ENCODE data around the gene TSR3.

Gene TSR3

DNA sequence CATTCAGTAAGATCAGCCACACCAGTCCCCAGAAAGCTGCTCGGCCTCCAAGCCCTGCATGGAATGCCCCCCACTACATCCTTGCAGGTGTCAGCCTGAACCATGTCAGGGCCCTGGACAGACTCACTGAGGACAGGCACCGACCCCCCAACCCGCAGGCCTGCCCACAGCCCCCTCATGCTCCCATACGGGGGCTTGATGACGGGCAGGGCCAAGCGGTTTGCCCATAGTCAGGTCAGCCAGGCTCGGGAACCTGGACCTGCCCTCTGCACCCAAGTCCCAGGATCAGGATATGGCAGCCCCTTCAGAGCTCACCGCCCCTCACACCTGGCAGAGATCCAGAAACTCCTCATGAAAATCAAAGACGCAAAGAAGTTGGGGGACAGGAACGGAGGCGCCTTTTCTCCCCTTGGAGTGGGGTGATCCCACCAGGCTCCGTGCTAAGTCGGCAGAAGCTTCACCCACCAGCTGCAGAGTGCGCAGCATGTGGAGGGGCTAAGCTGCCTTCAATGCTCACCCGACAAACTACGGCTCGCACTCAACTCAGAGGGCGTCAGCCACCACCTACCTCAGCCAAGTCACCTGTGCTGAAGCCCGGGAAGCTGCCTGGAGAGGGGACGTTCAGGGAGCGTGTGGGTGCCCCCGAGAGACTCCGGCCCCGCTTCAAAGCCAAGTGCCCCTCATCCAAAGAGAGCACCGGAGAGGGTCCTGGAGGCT lies 26.6 kb upstream of the TSR3 start:
- H3K4me3 ChIP-seq (ENCODE audit: low read depth, low read length) = peak overlapping the region; percentile 73

DNA sequence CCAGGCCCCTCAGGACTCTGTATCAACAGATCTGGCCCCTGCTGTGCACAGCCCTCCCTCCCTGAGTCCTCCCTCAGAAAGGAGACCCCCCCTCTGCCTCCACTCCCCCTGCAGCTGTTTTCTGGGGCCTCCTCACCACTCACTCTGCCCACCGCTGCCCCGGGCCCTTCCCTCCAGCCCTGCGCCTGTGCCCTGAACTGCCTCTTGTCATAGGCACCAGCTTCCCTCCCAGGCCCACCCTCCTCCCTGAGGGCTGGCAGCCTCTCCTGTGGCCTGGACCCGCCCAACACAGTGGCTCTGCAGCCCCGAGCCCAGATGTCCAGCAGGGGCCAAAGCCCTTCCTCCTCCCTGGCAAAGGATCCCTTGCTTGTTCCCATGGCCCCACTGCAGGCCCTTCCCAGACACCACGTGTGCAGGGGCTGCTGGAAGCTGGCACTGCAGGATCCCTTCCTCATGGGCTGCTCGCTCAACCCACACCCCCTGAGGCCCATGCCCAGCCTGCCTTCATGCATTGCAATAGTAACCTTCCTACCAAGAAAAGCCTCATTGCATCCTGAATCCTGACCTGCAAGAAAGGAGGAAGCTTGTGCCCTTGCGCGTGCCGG lies 25.8 kb upstream of the TSR3 start:
- H3K4me3 ChIP-seq (ENCODE audit: low read depth, low read length) = no peak overlapping the region

DNA sequence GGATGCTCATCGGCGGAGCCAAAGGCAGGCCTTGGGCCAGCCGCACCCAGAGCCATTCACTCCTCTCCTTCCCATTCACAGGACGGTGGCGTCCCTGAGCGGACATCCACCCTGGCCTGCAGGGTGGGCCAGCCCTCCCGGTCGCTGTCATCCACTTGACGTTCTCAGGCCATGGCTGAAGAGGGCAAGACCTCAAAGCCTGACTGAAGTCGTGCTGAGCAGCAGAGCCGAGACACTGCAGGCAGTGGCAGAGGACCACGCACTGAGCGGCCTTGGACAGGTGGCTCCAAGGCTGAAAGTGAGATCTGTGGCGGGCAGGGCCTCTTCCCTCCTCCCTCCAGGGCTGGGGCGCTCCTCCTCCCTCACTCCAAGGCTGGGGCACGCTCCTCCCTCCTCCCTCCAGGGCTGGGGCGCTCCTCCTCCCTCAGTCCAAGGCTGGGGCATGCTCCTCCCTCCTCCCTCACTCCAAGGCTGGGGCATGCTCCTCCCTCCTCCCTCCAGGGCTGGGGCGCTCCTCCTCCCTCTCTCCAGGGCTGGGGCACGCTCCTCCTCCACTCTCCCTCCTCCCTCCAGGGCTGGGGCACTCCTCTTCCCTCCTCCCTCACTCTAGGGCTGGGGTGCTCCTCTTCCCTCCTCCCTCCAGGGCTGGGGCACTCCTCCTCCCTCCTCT lies 24.2 kb upstream of the TSR3 start:
- no peak overlapping the region for H3K4me3 ChIP-seq (ENCODE audit: low read depth, low read length)

DNA sequence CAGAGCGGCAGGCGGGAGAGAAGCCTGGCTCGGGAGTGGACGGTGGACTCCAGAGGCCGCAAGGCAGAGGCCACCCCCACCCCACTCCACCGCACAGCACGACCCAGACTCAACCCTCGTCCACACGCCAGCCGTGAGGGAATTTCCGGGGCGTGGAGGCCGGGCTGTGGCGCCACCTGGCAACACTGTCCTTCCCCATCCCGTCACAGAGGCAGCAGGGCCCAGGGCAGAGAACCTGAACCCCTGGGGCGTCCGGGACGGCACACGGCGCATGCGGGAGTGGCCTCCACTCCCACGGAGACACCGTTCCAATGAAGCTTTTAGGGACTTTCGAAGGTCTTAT lies 23.6 kb upstream of the TSR3 start:
- no peak overlapping the region for H3K4me3 ChIP-seq (ENCODE audit: low read depth, low read length)

DNA sequence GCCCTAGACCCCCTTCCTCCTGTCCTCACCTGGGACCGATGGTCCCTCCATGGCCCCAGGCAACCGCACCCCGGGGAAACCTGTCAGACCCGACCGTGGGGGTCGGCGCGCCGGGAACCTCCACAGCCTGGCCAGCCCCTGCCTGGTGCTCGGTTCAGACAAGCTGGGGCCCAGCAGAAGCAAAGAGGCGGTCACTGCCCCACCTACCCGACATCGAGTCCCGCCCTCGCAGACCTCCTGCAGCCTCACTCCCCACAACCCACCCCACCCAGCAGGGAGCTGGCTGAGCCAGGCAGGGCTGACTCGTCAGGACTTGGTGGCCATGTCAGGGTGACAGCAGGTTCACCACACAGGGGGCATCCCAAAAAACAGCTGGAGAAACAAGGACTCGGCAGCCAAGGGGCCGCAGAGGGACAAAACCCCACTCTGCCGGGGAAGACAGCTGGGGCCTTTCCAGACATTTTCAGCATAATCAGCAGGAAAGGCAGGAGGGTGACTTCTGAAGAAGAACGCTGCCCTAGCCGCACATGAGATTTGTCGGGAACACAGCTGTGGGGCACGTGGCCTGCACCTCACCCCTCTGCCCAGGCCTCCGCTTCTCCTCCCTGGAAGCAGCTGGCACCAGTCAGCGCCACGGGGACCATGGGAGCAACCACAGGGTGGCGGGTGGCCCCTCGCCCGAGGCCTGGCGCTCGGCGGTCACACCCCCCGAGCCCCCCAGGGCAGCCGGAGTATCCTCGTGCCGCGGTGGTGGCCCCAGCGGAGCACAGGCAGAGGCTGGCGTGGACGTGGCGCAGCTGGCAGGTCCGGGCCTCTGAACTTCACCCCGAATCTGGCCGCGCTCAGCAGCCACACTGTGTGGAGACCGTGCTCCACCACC lies 23.0 kb upstream of the TSR3 start:
- no peak overlapping the region for H3K4me3 ChIP-seq (ENCODE audit: low read depth, low read length)

DNA sequence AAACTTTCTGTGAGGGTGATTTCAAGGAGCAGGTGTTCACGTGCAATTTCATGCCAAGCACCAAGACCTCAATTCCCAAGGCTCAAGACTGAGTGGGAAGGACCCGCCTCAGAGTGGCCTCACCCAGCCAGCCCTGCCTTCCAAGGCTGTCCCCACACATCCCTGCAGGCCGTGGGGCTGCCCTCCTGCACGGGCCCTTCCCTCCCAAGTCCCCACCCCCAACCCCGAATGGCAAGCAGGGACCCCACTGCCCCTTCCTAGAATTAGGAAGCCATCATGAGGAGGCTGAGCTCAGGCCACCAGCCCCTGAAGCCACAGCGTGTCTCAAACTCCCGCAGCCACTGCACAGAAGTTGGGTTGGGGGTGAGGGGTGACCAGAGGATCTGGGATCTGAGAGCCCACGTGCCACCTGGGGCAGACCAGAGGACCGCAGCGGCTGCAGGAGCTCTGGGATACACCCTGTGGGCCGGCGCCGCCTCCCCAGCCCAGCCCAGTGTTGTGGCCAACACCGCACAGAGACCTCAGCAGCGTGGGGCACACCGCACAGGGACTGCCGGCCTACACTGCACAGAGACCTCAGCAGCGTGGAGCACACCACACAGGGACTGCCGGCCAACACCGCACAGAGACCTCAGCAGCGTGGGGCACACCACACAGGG lies 20.7 kb upstream of the TSR3 start:
- H3K4me3 ChIP-seq (ENCODE audit: low read depth, low read length) = no peak overlapping the region

DNA sequence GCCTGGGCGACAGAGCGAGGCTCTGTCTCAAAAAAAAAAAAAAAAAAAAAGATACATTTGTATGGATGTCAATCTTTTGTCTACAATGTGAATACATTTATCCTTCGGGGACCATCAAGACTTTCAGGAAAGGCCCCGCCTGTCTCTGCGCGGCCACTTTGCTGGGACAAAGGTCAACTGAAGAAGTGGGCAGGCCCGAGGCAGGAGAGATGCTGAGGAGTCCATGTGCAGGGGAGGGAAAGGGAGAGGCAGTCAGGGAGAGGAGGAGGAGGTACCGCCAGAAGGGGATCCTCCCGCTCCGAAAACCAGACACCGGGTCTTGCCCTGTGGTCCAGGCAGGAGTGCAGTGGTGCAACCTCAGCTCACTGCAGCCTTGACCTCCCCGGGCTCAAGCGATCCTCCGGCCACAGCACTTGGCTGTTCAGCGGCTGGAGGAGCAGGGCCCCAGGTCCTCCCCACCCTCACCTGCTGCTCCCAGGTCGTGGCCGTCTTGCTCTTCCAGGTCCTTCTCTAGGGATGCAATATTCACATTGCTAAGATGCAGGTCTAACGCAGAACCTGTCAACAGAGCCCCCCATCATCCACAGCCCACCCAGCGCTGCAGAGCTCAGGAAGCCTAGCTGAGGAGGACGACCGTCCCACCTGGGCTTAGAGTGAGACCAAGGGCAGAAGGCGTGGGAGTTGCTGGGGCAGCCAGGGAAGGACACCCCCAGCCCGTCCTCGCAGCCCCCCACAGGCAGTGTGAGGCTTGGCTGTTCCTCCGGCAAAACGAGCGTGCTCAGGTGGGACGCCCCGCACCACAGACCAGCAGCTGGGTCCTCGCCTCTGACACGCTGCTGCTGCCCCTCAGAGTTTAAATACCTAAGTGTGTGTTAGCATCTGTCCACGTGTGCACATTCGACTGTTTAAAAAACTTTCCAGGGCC lies 19.6 kb upstream of the TSR3 start:
- no peak overlapping the region for H3K4me3 ChIP-seq (ENCODE audit: low read depth, low read length)

DNA sequence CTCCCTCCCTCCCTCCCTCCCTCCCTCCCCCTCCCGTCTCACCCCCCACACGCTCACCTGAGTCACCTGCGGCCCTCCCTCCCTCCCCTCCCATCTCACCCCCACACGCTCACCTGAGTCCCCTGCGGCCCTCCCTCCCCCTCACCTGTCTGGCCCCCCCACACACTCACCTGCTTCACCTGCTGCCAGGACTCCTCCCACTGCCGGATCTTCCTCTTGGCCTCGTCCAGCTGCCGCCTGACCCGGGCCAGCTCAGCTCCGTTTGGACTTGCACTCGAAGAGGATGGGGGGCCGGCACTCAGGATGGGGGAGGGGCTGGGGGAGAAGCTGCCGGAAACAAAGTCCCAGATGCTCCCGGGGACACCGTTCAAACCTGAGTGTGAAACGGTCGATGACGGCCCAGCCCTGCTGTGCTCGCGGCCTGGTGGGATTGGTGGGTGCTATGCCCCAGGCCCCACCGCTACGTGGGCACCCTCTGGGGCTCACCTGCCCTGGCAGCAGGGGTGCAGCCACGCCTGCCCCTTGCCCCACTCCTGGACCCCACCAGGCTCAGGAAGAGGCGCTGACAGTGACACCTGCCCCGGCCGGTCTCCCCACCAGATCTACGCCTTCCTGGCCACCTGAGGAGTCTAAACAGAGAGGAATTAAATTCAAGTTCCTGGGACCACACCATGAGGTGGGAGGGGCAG lies 16.0 kb upstream of the TSR3 start:
- no peak overlapping the region for H3K4me3 ChIP-seq (ENCODE audit: low read depth, low read length)

DNA sequence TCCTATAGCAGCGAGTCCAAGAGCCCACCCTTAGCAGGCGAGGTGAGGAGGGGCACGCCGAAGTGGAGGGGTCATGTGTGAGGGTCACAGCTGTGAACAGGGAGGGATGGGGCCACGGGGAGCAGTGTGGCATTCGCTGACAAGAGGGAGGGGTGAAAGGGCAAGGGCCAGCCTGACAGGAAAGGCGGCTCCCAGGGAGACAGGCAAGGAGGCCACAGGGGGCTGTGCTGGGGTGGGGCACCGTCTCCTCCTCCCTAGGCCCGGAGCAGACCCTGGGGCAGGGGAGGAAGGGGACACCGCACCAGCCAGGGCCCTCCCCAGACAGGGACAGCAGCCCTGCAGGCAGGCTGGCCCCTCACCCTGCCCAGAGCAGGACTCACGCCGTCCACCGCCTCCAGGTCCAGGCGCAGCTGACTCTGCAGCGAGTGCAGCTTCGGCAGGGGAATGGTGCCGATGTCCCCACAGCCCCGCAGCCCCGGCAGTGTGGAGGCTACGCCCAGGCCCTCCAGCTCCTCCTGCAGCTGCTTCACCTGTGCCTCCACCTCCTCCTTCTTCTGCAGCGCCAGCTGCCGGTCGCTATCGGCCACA lies 15.1 kb upstream of the TSR3 start:
- H3K4me3 ChIP-seq (ENCODE audit: low read depth, low read length) = no peak overlapping the region

DNA sequence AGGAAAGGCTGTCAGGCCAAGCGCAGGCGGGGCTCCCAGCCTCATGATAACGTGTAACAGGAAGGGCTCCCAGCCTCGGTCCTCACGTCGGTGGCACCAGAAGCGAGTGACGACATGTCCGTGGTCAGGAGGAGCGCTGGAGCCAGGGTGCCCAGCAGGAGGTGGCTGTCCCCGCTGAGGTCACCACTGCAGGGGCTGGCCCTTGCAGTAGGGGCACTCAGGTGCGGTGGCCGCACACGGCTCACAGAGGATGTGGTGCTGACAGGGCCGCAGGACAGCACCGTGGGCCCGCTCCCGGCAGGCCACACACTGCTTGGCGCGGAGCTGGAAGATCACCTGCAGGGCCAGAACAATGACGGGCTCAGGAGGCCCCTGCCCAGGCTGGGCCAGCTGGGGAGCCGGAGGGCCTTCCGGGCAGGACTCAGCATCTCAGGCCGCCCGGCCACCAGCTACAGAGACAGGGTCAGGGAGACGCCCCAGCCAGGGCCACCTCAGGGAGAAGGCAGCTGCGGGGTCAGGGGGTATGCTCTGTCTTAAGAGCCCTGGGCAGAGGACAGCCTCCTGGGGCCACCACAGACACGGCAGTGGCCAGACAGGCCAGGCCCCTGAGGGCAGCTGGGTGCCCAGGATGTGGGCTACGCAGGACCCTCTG lies 14.5 kb upstream of the TSR3 start:
- no peak overlapping the region for H3K4me3 ChIP-seq (ENCODE audit: low read depth, low read length)

DNA sequence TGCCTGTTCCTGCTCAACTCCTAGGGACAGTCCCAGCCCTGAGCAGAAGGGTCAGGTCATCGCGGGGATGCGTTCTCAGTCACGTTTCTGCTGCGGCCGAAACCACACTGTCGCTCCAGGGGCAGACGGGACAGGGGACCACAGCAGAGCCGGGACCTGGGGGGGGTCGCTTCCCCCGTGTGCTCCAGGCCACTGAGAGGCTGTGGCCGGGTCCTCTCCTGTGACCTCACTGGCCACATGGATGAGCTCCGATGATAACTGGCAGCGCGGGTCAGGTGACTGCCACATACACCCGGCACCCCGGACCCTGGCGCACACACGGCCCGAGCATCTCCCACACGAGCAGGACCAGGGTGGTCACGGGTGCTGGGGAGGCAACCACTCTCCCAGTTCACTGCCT lies 12.8 kb upstream of the TSR3 start:
- H3K4me3 ChIP-seq (ENCODE audit: low read depth, low read length) = no peak overlapping the region

DNA sequence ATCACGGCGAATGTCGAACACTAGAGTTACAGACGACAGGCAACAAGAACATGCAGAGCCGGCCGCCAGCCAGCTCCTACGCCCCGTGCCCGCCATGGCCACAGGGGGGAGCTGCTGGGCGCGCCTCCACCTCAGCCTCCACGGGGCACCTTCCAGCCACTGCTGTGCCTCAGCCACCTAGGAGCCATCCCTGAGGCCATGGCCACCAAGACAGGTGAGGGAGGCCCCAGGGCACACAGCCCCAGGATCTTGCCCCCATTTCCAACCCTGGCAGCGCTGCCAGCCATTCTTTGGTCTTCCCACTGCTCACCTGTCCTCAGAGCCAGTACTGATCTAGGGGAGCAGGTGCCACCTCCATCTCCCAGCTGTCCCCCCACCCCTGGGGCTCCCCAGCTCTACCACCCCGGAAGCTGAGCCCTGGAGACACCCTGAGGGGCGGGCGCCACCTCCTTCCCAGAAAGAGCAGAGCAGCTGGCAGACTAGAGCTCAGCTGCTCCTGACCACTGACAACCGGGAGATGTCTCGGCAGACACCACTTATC lies 11.9 kb upstream of the TSR3 start:
- H3K4me3 ChIP-seq (ENCODE audit: low read depth, low read length) = no peak overlapping the region

DNA sequence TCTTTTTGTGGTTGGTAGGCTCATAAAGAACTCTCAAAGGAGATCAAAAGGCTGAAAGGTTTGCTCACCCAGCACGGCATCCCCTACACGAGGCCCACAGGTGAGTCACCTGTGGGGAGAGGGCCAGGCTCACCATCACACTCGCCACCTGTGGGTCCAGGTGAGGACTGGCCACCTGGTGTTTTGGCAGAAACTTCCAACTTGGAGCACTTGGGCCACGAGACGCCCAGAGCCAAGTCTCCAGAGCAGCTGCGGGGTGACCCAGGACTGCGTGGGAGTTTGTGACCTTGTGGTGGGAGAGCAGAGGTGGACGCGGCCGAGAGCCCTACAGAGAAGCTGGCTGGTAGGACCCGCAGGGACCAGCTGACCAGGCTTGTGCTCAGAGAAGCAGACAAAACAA lies 11.1 kb upstream of the TSR3 start:
- no peak overlapping the region for H3K4me3 ChIP-seq (ENCODE audit: low read depth, low read length)

DNA sequence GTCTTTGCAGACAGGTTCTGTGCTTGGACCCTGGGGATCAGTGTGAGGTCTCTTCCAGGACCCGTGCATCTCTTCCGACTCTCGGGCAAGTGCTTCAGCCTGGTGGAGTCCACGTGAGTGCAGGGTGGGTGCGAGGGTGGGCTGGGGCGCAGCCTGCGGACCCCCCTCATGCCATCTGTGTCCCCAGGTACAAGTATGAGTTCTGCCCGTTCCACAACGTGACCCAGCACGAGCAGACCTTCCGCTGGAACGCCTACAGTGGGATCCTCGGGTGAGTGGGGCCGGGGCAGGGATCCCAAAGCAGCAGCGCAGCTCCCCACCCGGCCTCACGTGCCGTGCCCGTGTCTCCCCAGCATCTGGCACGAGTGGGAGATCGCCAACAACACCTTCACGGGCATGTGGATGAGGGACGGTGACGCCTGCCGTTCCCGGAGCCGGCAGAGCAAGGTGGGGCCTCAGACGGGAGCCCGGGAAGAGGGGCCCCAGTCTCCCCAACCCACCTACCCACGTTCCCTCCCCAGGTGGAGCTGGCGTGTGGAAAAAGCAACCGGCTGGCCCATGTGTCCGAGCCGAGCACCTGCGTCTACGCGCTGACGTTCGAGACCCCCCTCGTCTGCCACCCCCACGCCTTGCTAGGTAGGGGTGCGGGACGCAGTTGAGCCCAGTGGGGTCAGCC lies 10.1 kb upstream of the TSR3 start:
- no peak overlapping the region for H3K4me3 ChIP-seq (ENCODE audit: low read depth, low read length)

DNA sequence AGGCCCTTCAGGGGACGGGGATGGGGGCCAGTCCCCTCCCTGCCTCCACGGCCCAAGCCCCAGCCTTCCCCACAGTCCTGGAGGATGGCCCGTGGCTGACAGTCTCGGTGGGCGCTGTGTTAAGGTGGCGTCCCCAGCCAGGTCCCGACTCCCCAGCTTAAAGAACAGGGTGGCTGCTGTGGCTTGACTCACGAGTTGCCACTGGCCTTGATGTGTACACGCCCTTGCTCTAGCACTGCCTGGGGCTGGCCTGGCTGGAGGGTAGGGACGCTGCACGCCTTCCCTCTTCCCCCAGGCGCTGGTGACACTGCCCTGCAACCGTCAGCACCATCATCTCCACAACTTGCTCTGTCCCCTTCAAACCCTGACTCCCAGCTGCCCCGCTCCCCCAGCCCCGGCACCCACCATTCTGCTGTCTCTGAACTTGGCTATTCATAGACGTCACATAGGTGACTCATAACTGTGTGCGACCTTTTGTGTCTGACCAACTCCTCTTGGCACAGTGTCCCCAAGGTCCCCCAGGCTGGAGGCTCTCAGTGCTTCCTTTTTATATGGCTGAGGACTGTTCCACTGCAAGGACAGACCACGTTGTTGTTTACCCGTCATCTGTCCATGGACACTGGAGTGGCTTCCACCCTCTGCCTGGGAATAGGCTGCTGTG lies 6.4 kb upstream of the TSR3 start:
- no peak overlapping the region for H3K4me3 ChIP-seq (ENCODE audit: low read depth, low read length)

DNA sequence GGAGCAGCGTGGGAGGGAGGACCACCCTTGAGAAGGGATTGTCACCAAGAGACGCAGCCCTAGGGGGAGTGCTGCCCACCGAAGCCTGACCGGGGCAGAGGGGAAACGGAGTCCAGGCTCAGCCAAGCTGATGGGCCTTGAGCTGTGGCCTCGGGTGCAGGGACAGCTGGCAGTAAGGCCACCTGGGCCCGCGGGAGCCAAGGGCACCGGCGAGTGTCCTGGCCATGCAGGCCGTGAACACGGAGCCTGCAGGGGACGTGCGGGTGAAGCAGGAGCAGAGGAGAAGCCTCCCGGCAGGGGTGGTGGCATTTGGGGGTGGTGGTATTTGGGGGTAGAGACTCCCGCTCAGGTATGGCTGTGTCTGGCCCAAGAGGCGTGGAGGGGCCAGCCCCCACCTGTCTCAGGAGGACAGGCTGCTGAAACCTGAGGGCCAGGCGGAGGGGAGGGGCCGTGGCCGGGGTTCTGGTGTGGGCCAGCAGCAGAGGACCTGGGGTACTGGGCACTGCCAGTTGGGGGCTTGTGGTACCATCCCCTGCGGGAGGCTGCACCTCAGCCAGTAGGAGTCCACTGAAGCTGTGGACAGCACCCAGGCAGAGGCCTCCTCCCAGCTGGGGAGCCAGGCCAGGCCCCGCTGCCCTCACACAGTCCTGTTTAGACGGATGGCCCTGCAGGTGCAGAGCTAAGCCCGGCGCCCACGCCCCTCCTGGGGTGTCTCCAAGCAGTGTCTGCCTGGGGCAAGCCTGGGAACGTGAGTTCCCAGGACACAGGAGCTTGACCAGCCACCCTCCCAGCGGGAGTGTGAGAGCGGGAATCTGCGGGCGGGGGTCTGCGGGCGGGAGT lies 4.6 kb upstream of the TSR3 start:
- H3K4me3 ChIP-seq (ENCODE audit: low read depth, low read length) = no peak overlapping the region

Data from iPS-11a (cell line).